Stimulated activated CD8-positive, alpha-beta memory T cell treated with anti-CD3 and anti-CD28 coated beads, Interleukin-15, amount 100 ng/mL, for 4 hours (primary cell): ENCODE results near the gene OAF.
"Not testable (repeated sequence)": the region's sequence is repeated elsewhere in the genome, so short reads cannot be mapped to it uniquely, and the experiment has no call there.

Experiments used
- DNase-seq, 2 donors: peaks; one replicate each; pipeline ENCODE4 v3.0.0-alpha.2; 2020; ENCODE audit warnings: low read depth in 2 of 2

Gene OAF

GRCh38 chr11:120270386-120270785 is 59.6 kb downstream of the OAF start:
- DNase-seq: no peak

- DNase-seq: no peak
Observed at GRCh38 chr11:120271672-120272071, 60.8 kb downstream of the OAF start.

- no peak for DNase-seq
Observed at GRCh38 chr11:120272303-120272702, 61.5 kb downstream of the OAF start.

GRCh38 chr11:120273432-120273831 is 62.6 kb downstream of the OAF start:
- DNase-seq: no peak

GRCh38 chr11:120273956-120274355 is 63.1 kb downstream of the OAF start:
- DNase-seq: not testable (repeated sequence)

GRCh38 chr11:120279502-120279901 is 68.7 kb downstream of the OAF start:
- no peak for DNase-seq
